ENCODE data around the gene RNF213.
"Not testable (repeated sequence)": the region's sequence is repeated elsewhere in the genome, so short reads cannot be mapped to it uniquely, and the experiment has no call there.

RNF213 gene

DNA sequence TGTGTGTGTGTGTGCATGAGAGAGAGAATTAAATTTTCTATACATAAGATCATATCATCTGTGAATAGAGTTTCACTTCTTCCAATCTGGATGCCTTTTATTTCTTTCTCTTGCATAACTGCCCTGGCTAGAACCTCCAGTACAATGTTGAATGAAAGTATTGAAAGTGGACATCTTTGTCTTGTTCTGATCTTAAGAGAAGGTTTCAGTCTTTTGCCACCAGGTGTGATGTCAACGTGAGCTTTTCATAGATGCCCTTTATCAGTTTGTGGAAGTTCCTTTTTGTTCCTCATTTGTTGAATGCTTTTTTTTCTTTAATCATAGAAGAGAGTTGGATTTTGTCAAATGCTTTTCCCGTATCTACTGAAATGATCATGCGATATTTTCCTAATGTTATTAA is 63.3 kb downstream of the RNF213 start:
- no peak for DNase-seq

DNA sequence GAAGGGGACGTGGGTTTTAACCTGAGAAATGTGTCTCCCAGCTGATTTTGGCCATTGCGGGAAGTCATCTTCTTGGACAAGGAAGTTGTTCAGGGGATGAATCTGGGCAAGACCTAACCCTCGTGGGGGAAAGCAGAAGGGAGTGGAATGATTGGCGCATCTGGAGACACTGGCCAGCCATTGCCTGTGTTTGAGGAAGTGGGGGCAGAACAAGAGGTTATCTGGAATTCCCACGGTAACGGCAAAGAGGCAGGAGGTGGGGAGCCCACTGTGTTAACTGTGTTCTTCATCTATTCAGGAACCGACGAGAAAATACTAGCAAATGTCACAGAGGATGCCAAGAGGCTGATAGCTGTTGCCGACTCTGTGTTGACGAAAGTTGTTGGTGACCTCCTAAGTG is 66.9 kb downstream of the RNF213 start:
- DNase-seq, result no peak

DNA sequence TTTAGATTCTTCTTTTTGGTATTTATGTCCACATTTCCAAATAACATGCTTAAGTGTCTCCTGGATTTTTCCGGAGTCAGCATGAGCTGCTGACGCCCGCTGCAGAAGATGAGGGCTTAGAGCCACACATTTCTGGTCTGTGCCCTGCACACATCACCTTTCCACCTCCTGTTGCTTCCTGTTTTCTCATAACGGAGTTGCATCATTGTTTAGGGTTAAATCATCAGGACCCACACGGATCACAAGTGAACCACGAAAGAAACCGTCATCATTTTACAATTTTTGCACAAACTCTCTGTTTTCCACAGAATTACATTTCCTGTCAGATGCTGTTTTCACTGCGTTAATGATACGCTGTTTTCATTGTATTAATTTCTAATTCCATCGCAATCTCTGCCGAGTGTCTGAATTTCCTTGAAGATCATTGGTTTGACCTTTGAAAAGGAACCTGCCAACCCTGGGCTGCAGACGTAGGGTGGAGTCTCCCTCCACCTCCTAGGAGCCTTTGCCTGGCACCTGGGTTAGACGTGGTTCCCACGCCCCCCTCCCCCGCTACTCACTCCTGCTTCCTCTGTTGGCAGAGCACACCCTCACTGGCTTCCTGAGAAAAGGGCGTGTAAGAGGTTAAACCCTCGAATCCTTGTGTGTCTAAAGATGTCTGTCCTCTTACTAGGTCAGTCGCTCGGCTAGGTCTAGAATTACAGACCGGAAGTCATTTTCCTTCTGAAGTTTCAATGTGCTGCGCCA is 68.2 kb downstream of the RNF213 start:
- DNase-seq, result no peak

DNA sequence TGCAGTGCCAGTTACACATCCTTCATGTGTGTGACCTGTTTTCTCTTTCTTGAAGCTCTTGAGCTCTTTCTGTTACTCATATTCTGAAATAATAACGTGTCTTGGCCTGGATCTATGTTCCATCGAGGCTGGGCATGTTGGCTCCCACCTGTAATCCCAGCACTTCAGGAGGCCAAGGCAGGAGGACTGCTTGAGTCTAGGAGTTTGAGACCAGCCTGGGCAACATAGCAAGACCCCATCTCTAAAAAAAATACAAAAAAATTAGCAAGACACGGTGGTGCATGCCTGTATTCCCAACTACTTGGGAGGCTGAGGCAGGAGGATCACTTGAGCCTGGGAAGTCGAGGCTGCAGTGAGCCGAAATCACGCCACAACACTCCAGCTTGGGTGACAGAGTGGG is 68.8 kb downstream of the RNF213 start:
- DNase-seq, result not testable (repeated sequence)

DNA sequence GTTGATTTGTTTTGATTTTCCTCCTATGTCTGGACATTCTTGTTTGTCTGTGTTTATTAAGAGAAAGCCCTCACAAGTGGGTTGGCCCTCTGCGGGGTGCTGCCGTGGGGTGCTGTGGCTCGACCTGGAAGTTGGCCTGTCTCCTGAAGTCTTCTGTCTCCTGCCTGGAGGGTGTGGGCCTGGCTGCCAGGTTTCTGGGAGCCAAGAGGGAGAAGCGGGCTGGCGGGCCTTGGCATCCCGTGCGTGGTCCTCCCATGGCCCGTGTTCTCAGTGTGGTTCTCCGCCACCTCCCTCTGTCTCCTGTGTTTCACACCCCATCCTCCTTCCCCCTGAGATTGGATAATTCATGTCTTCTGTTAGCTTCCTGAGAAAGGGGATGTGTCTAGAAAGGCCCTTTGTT is 69.6 kb downstream of the RNF213 start:
- DNase-seq, result no peak

DNA sequence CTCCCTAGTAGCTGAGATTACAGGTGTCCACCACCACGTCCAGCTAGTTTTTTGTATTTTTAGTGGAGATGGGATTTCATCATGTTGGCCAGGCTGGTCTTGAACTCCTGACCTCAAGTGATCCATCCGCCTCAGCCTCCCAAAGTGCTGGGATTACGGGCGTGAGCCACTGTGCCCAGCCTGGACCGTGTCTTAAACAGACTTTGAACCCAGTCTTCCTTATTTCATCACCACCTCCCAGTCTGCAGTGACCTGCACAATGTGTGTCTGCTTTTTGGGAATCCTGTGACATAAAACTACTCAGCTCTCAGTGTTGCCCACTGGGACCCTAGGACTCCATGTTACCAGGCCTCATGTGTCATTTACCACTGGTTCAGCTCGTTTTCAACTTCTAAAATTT is 70.3 kb downstream of the RNF213 start:
- not testable (repeated sequence) for DNase-seq

DNA sequence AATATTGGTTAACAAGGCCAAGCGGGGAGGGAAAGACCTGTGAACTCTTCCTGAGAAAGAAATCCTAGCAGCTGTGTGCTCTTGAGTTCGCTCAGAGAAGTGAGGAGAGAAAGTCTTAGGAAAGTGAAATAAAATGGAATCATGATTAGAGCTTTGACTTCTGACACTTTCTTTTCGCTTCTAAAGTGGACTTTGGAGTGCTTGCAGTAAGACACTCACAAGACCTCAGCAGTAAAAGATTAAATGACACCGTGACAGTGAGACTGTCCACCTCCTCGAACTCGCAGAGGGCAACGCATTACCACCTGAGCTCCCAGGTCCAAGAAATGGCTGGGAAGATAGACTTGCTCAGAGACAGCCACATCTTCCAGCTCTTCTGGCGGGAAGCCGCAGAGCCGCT is 71.2 kb downstream of the RNF213 start:
- DNase-seq, result no peak

DNA sequence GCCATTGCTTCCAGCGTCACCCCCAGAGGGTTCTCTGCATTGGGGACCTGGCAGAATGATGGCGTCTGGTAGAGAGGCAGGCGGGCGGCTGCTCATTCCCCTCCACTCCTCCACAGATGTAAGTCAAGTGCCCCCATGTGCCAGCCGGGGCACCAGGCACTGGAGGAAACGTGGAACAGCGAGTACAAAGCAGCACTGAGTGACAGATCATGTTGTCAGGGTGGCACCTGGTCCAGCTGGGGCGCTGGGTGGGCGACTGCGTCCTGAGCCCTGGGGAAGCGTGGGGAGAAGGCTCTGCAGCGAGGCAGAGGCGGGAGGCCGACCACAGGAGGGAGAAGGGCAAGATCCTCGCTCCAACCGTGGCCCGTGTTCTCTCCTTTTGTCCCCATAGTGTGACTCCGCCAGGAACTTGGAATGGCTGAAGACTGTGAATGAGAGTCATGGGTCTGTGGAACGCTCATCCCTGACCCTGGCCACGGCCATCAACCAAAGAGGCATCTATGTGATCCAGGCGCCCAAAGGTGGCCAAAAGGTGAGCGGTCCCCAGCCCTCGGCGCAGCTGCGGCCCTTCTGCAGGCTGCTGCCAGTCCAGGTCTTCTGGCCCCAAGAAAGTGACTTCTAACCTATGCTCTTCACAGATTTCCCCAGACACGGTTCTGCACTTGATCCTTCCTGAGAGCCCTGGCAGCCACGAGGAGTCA is 76.7 kb downstream of the RNF213 start:
- no peak for DNase-seq

DNA sequence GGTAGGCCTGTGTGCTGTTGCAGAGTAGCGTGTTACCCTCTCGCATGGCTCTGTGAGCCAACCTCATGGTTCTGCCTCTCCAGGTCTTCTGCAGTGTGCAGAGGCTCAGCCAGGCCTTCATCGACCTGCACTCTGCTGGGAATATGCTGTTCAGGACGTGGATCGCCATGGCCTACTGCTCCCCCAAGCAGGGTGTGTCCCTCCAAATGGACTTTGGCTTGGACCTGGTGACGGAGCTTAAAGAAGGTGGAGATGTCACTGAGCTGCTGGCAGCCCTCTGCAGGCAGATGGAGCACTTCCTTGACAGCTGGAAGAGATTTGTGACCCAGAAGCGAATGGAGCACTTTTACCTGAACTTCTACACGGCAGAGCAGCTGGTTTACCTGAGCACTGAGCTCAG is 78.5 kb downstream of the RNF213 start:
- DNase-seq, result no peak

DNA sequence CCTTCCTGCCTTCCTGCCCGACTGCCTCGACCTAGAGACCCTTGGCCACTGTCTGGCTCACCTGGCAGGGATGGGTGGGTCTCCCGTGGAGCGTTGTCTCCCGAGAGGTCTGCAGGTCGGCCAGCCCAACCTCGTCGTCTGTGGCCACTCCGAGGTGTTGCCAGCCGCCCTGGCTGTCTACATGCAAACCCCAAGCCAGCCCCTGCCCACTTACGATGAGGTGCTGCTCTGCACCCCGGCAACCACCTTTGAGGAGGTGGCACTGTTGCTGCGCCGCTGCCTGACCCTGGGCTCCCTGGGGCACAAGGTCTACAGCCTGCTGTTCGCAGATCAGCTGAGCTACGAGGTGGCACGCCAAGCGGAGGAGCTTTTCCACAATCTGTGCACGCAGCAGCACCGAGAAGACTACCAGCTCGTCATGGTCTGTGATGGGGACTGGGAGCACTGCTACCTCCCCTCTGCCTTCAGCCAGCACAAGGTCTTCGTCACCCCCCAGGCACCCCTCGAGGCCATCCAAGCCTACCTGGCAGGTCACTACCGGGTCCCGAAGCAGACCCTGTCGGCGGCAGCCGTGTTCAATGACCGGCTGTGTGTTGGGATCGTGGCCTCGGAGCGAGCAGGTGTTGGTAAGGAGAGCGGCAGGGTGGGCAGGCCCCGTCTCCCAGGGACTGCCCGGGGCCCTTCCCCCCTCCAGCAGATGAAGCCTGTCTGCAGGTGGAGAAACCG is 79.2 kb downstream of the RNF213 start:
- no peak for DNase-seq

DNA sequence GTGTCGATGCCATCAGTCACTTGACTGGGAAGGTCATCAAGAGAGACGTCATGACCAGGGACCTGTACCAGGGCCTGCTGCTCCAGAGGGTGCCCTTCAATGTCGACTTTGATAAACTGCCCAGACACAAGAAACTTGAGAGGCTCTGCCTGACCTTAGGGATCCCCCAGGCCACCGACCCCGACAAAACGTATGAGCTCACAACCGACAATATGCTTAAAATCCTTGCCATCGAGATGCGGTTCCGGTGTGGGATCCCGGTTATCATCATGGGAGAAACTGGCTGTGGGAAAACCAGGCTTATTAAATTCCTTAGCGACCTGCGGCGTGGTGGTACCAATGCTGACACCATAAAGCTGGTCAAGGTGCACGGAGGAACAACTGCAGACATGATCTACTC is 84.7 kb downstream of the RNF213 start:
- no peak for DNase-seq

DNA sequence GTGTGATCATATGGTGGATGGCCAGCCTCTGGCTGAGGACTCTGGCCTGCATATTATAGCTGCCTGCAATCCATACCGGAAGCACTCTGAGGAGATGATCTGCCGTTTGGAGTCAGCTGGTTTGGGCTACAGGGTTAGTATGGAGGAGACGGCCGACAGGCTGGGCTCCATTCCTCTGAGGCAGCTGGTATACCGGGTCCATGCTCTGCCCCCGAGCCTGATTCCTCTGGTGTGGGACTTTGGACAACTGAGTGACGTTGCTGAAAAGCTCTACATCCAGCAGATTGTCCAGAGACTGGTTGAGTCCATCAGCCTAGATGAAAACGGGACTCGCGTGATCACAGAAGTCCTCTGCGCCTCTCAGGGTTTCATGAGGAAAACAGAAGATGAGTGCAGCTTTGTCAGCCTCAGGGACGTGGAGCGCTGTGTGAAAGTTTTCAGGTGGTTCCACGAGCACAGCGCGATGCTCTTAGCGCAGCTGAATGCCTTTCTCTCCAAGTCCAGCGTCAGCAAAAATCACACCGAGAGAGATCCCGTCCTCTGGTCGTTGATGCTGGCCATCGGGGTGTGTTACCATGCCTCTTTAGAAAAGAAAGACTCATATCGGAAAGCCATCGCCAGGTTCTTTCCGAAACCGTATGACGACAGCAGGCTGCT is 85.3 kb downstream of the RNF213 start:
- no peak for DNase-seq

DNA sequence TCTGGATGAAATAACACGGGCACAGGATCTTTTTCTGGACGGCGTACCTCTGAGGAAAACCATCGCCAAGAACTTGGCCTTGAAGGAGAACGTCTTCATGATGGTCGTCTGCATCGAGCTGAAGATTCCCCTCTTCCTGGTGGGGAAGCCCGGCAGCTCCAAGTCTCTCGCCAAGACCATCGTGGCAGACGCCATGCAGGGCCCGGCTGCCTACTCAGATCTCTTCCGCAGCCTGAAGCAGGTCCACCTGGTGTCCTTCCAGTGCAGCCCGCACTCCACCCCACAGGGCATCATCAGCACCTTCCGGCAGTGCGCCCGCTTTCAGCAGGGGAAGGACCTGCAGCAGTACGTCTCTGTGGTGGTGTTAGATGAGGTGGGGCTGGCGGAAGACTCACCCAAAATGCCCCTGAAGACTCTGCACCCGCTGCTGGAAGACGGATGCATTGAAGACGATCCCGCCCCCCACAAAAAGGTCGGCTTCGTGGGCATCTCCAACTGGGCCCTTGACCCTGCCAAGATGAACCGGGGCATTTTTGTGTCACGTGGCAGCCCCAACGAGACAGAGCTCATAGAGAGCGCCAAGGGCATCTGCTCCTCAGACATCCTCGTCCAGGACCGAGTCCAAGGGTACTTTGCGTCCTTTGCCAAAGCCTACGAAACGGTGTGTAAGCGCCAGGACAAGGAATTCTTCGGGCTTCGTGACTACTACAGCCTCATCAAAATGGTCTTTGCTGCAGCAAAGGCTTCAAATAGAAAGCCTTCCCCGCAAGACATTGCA is 86.0 kb downstream of the RNF213 start:
- no peak for DNase-seq

DNA sequence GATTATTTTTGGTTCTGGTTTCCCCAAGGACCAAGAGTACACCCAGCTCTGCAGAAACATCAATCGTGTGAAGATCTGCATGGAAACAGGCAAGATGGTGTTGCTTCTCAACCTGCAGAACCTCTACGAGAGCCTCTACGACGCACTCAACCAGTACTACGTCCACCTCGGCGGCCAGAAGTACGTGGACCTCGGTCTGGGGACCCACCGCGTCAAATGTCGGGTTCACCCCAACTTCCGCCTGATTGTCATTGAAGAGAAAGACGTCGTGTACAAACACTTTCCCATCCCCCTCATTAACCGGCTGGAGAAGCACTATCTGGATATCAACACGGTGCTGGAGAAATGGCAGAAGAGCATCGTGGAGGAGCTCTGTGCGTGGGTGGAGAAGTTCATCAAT is 86.9 kb downstream of the RNF213 start:
- DNase-seq, result no peak

DNA sequence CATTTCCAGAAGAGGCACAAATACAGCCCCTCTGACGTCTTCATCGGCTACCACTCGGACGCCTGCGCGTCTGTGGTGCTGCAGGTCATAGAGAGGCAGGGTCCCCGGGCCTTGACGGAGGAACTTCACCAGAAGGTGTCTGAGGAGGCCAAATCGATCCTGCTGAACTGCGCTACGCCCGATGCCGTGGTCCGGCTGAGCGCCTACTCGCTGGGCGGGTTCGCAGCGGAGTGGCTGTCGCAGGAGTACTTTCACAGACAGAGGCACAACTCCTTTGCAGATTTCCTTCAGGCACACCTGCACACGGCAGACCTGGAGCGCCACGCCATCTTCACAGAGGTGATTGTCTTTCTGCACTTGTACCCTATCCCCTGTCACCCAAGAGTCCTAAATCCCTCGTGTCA is 87.3 kb downstream of the RNF213 start:
- no peak for DNase-seq

DNA sequence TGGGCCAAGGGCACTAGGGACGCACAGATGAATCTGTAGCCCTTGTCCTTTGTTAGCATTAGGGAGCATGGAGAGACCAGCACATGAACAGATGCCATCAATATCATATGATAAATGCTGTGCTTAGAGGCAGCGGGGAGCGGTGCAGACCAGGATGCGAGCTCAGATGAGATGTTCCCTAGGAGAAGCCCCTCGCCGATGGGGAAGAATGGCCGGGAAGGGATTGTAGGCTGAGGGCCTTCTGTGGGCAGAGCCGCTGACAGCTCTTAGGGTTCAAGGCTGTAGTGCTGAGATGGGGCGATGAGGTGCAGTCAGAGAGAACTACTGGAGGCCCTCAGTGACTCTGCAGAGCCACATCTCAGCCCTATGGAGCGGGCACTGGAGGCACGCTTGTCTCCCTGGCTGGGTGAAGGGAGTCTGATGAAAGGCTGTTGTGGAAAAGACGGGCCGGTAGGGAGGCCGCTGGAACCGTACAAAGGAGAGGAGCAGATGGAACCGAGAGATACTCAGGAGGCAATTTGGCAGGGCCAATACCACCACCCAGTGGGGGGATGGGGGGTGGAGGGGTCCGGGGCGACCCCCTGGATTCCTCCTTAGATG is 88.0 kb downstream of the RNF213 start:
- no peak for DNase-seq

DNA sequence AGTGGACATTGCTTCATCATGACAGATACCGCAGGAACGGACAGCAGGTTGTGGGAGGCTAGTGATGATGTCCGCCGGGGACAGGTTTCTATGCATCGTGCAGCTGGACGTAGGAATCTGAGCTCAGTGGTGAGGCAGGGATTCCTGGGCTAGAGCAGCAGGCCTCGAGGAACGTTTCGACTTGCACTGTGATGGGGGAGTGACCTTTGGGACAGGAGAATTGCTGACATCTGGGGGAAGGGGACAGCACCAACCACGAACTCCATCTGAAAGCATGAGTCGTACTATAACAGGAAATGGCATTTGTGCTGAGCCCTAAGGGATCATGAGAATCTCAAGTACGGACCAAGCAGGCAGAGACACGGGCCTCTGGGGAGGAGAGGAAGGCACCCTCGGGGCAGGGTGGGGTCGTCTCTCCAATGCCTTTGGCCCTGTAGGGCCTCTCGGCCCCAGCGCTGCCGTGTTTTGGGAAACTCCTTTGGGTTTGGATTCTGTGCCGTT is 88.5 kb downstream of the RNF213 start:
- no peak for DNase-seq

DNA sequence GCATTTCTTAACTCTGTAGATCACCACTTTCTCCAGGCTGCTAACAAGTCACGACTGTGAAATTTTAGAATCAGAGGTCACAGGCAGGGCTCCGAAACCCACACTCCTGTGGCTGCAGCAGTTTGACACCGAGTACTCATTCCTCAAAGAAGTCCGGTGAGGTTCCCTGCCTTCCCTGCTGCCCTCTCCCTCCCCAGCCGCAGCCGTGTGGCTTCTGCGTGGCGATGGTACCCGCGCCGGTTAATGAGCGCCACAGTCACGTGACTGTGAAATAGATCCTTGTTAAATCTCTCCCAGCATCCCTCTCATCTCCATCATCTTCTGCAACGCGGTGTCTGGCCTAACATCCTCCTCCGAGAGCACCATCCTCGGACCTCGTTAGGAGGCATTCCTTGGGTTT is 89.1 kb downstream of the RNF213 start:
- no peak for DNase-seq

DNA sequence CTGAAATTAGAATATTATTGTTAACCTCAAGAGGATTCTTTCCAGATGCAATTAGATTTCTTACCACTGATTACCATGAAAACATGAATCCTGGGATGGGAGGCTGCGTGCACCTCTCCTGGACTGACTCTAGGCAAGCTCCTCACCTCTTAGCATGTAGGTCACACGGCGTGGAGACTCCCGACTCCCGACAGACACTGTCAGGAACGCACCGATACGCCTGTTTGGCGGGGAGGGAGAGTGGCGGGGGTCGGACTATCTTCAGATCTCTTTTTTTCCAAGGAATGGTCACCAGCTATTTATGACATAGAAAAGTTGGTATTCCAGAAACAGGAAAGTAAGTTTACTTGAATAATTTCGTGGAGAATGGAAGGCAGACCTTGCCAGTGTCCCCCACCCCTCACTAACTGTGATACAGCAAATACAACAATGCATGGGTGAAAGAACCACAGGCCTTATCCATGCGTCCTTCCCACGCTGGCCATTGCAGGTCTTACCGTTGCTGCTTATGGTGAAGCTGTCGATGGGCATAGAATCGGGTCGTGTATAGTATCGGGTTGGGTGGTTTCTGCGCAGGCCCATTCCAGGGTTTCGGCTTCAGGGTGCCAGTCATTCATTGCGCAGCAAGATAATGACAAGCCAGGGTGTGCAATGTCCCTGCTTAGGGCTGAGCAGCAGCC is 91.7 kb downstream of the RNF213 start:
- DNase-seq, result no peak

DNA sequence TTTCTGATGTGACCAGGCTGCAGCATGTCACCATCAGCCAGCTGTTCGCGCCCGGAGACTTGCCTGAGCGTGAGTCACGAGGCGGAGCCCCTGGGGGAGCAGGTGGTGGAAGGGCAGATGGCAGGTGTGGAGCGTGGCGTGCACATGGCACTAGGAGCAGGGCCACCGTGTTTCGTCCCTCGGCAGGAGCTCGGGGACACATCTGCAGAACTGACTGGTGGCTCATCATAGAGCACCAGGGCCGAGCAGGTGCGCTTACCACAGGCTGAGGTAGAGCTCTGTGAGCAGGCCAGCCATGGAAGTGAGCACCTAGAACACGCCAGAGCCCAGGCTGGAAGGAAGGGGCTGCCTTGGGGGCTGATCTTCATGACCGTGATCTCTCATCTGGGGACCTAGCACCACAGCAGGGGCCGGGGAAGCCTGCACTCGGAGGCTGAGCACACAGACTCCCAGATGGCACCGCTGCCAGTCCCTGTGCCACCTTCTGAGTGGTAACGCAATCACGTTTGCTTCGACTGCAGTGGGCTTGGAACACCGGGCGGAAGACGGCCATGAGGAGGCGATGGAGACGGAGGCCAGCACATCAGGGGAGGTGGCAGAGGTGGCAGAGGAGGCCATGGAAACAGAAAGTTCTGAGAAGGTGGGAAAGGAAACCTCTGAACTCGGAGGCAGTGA is 92.5 kb downstream of the RNF213 start:
- no peak for DNase-seq

DNA sequence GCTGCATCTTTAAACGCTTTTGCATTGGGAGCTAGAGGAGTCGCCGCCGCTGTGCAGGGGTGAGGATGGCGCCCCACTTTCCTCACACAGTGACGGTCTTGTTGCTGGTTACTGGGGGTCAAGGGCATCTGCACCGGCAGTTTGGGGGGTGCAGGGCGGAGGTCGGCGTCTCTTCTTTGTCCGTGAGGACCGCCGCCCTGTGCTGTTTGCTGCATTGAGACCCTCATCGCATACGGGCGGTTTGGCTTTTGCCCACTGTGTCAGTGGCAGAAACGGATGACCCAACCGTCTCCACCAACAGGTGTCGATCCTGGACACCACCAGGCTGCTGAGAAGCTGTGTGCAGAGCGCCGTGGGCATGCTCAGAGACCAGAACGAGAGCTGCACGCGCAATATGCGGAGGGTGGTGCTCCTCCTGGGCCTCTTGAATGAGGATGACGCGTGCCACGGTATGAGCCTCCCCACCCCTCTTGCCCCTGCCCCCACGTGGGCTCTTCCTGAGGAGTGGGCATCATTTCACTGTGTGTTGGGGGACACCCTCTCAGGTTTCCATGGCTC is 93.1 kb downstream of the RNF213 start:
- DNase-seq, result no peak

Data from NCI-H1930 (cell line).